Measurements from ENCODE around the gene HTATIP2.

The HTATIP2 gene

GRCh38 chr11:20388096-20389055 lies 24.9 kb downstream of the HTATIP2 start:
- Histone ChIP-seq H3K36me3 (ENCODE audit: control insufficient read depth in 5 of 5, insufficient read depth in 5 of 5, low read length in 5 of 5) (peaks cover under 1 to 19% (median 6%) of the 10 kb centered on the region in 5 donors), H3K4me3 (ENCODE audit: low read depth in 1 of 5, low read length in 5 of 5) (peak overlapping the region; percentile 69 to 100 (median 95)), H3K9ac (ENCODE audit: low read length in 5 of 5) (peak overlapping the region; percentile 75 to 93 (median 90)), H3K27ac (ENCODE audit: low read depth, low read length) (peak overlapping the region; percentile 82), H3K9me3 (ENCODE audit: control insufficient read depth in 5 of 5, low read length in 5 of 5) (no peaks in the 10 kb centered on the region), H3K4me1 (ENCODE audit: control insufficient read depth in 5 of 5, insufficient read depth in 5 of 5, low read length in 5 of 5) (peaks cover 0 to 25% (median 19%) of the 10 kb centered on the region in 5 donors), H3K27me3 (ENCODE audit: control insufficient read depth in 5 of 5, insufficient read depth in 4 of 5, low read length in 5 of 5) (no peaks in the 10 kb centered on the region)

GRCh38 chr11:20397281-20397680 lies 33.8 kb downstream of the HTATIP2 start:
- H3K4me1 ChIP-seq (ENCODE audit: control insufficient read depth in 5 of 5, insufficient read depth in 5 of 5, low read length in 5 of 5): no peaks in the 10 kb centered on the region
- no peaks in the 10 kb centered on the region for H3K27me3 ChIP-seq (ENCODE audit: control insufficient read depth in 5 of 5, insufficient read depth in 4 of 5, low read length in 5 of 5)
- H3K27ac ChIP-seq (ENCODE audit: low read depth, low read length): no peak overlapping the region
- no peaks in the 10 kb centered on the region for H3K9me3 ChIP-seq (ENCODE audit: control insufficient read depth in 5 of 5, low read length in 5 of 5)
- no peak overlapping the region for H3K9ac ChIP-seq (ENCODE audit: low read length in 5 of 5)
- H3K36me3 ChIP-seq (ENCODE audit: control insufficient read depth in 5 of 5, insufficient read depth in 5 of 5, low read length in 5 of 5): peaks cover 3 to 41% (median 10%) of the 10 kb centered on the region in 5 donors
- no peak overlapping the region for H3K4me3 ChIP-seq (ENCODE audit: low read depth in 1 of 5, low read length in 5 of 5)

- no peaks in the 10 kb centered on the region for H3K9me3 ChIP-seq (ENCODE audit: control insufficient read depth in 5 of 5, low read length in 5 of 5)
- no peak overlapping the region for H3K9ac ChIP-seq (ENCODE audit: low read length in 5 of 5)
- H3K4me3 ChIP-seq (ENCODE audit: low read depth in 1 of 5, low read length in 5 of 5): no peak overlapping the region
- no peaks in the 10 kb centered on the region for H3K27me3 ChIP-seq (ENCODE audit: control insufficient read depth in 5 of 5, insufficient read depth in 4 of 5, low read length in 5 of 5)
- H3K36me3 ChIP-seq (ENCODE audit: control insufficient read depth in 5 of 5, insufficient read depth in 5 of 5, low read length in 5 of 5): peaks cover 9 to 46% (median 11%) of the 10 kb centered on the region in 5 donors
- no peaks in the 10 kb centered on the region for H3K4me1 ChIP-seq (ENCODE audit: control insufficient read depth in 5 of 5, insufficient read depth in 5 of 5, low read length in 5 of 5)
- H3K27ac ChIP-seq (ENCODE audit: low read depth, low read length): no peak overlapping the region
Observed at GRCh38 chr11:20399498-20399897, 36.0 kb downstream of the HTATIP2 start.

GRCh38 chr11:20403059-20403458 lies 39.5 kb downstream of the HTATIP2 start:
- H3K27ac ChIP-seq (ENCODE audit: low read depth, low read length): no peak overlapping the region
- H3K4me1 ChIP-seq (ENCODE audit: control insufficient read depth in 5 of 5, insufficient read depth in 5 of 5, low read length in 5 of 5): no peaks in the 10 kb centered on the region
- peaks cover 14 to 53% (median 15%) of the 10 kb centered on the region in 5 donors for H3K36me3 ChIP-seq (ENCODE audit: control insufficient read depth in 5 of 5, insufficient read depth in 5 of 5, low read length in 5 of 5)
- no peak overlapping the region for H3K4me3 ChIP-seq (ENCODE audit: low read depth in 1 of 5, low read length in 5 of 5)
- H3K9ac ChIP-seq (ENCODE audit: low read length in 5 of 5): no peak overlapping the region
- H3K9me3 ChIP-seq (ENCODE audit: control insufficient read depth in 5 of 5, low read length in 5 of 5): no peaks in the 10 kb centered on the region
- H3K27me3 ChIP-seq (ENCODE audit: control insufficient read depth in 5 of 5, insufficient read depth in 4 of 5, low read length in 5 of 5): no peaks in the 10 kb centered on the region

- no peak overlapping the region for H3K9ac ChIP-seq (ENCODE audit: low read length in 5 of 5)
- H3K36me3 ChIP-seq (ENCODE audit: control insufficient read depth in 5 of 5, insufficient read depth in 5 of 5, low read length in 5 of 5): peaks cover 14 to 45% (median 18%) of the 10 kb centered on the region in 5 donors
- no peak overlapping the region for H3K4me3 ChIP-seq (ENCODE audit: low read depth in 1 of 5, low read length in 5 of 5)
- H3K27me3 ChIP-seq (ENCODE audit: control insufficient read depth in 5 of 5, insufficient read depth in 4 of 5, low read length in 5 of 5): no peaks in the 10 kb centered on the region
- no peaks in the 10 kb centered on the region for H3K9me3 ChIP-seq (ENCODE audit: control insufficient read depth in 5 of 5, low read length in 5 of 5)
- no peak overlapping the region for H3K27ac ChIP-seq (ENCODE audit: low read depth, low read length)
- no peaks in the 10 kb centered on the region for H3K4me1 ChIP-seq (ENCODE audit: control insufficient read depth in 5 of 5, insufficient read depth in 5 of 5, low read length in 5 of 5)
Observed at GRCh38 chr11:20406484-20406883, 43.0 kb downstream of the HTATIP2 start.

- Histone ChIP-seq H3K4me1 (ENCODE audit: control insufficient read depth in 5 of 5, insufficient read depth in 5 of 5, low read length in 5 of 5) (no peaks in the 10 kb centered on the region), H3K4me3 (ENCODE audit: low read depth in 1 of 5, low read length in 5 of 5) (no peak overlapping the region), H3K9ac (ENCODE audit: low read length in 5 of 5) (no peak overlapping the region), H3K9me3 (ENCODE audit: control insufficient read depth in 5 of 5, low read length in 5 of 5) (no peaks in the 10 kb centered on the region), H3K36me3 (ENCODE audit: control insufficient read depth in 5 of 5, insufficient read depth in 5 of 5, low read length in 5 of 5) (peaks cover 14 to 45% (median 18%) of the 10 kb centered on the region in 5 donors), H3K27me3 (ENCODE audit: control insufficient read depth in 5 of 5, insufficient read depth in 4 of 5, low read length in 5 of 5) (no peaks in the 10 kb centered on the region), H3K27ac (ENCODE audit: low read depth, low read length) (no peak overlapping the region)
Observed at GRCh38 chr11:20407344-20407743, 43.8 kb downstream of the HTATIP2 start.

- Histone ChIP-seq H3K27ac (ENCODE audit: low read depth, low read length) (no peak overlapping the region), H3K36me3 (ENCODE audit: control insufficient read depth in 5 of 5, insufficient read depth in 5 of 5, low read length in 5 of 5) (peaks cover 6 to 32% (median 18%) of the 10 kb centered on the region in 5 donors), H3K4me3 (ENCODE audit: low read depth in 1 of 5, low read length in 5 of 5) (no peak overlapping the region), H3K27me3 (ENCODE audit: control insufficient read depth in 5 of 5, insufficient read depth in 4 of 5, low read length in 5 of 5) (no peaks in the 10 kb centered on the region), H3K9ac (ENCODE audit: low read length in 5 of 5) (no peak overlapping the region), H3K9me3 (ENCODE audit: control insufficient read depth in 5 of 5, low read length in 5 of 5) (no peaks in the 10 kb centered on the region), H3K4me1 (ENCODE audit: control insufficient read depth in 5 of 5, insufficient read depth in 5 of 5, low read length in 5 of 5) (no peaks in the 10 kb centered on the region)
Observed at GRCh38 chr11:20415432-20415831, 51.9 kb downstream of the HTATIP2 start.

- Histone ChIP-seq H3K4me1 (ENCODE audit: control insufficient read depth in 5 of 5, insufficient read depth in 5 of 5, low read length in 5 of 5) (no peaks in the 10 kb centered on the region), H3K9ac (ENCODE audit: low read length in 5 of 5) (no peak overlapping the region), H3K36me3 (ENCODE audit: control insufficient read depth in 5 of 5, insufficient read depth in 5 of 5, low read length in 5 of 5) (peaks cover 12 to 45% (median 22%) of the 10 kb centered on the region in 5 donors), H3K27me3 (ENCODE audit: control insufficient read depth in 5 of 5, insufficient read depth in 4 of 5, low read length in 5 of 5) (no peaks in the 10 kb centered on the region), H3K4me3 (ENCODE audit: low read depth in 1 of 5, low read length in 5 of 5) (no peak overlapping the region), H3K9me3 (ENCODE audit: control insufficient read depth in 5 of 5, low read length in 5 of 5) (no peaks in the 10 kb centered on the region), H3K27ac (ENCODE audit: low read depth, low read length) (no peak overlapping the region)
Observed at GRCh38 chr11:20417771-20418170, 54.3 kb downstream of the HTATIP2 start.

GRCh38 chr11:20421946-20422345 lies 58.4 kb downstream of the HTATIP2 start:
- Histone ChIP-seq H3K9me3 (ENCODE audit: control insufficient read depth in 5 of 5, low read length in 5 of 5) (no peaks in the 10 kb centered on the region), H3K4me1 (ENCODE audit: control insufficient read depth in 5 of 5, insufficient read depth in 5 of 5, low read length in 5 of 5) (no peaks in the 10 kb centered on the region), H3K9ac (ENCODE audit: low read length in 5 of 5) (no peak overlapping the region), H3K27ac (ENCODE audit: low read depth, low read length) (no peak overlapping the region), H3K4me3 (ENCODE audit: low read depth in 1 of 5, low read length in 5 of 5) (no peak overlapping the region), H3K36me3 (ENCODE audit: control insufficient read depth in 5 of 5, insufficient read depth in 5 of 5, low read length in 5 of 5) (peaks cover 3 to 32% (median 14%) of the 10 kb centered on the region in 5 donors), H3K27me3 (ENCODE audit: control insufficient read depth in 5 of 5, insufficient read depth in 4 of 5, low read length in 5 of 5) (no peaks in the 10 kb centered on the region)

- H3K27ac ChIP-seq (ENCODE audit: low read depth, low read length): no peak overlapping the region
- H3K4me3 ChIP-seq (ENCODE audit: low read depth in 1 of 5, low read length in 5 of 5): no peak overlapping the region
- no peaks in the 10 kb centered on the region for H3K27me3 ChIP-seq (ENCODE audit: control insufficient read depth in 5 of 5, insufficient read depth in 4 of 5, low read length in 5 of 5)
- H3K4me1 ChIP-seq (ENCODE audit: control insufficient read depth in 5 of 5, insufficient read depth in 5 of 5, low read length in 5 of 5): no peaks in the 10 kb centered on the region
- no peak overlapping the region for H3K9ac ChIP-seq (ENCODE audit: low read length in 5 of 5)
- H3K9me3 ChIP-seq (ENCODE audit: control insufficient read depth in 5 of 5, low read length in 5 of 5): no peaks in the 10 kb centered on the region
- peaks cover 7 to 15% (median 10%) of the 10 kb centered on the region in 5 donors for H3K36me3 ChIP-seq (ENCODE audit: control insufficient read depth in 5 of 5, insufficient read depth in 5 of 5, low read length in 5 of 5)
Observed at GRCh38 chr11:20429216-20429615, 65.7 kb downstream of the HTATIP2 start.

Measured in subcutaneous abdominal adipose tissue (tissue), 5 donors.